NCI-H1105 (cell line): Measurements from ENCODE around the gene STX4.

Experiments used
- DNase-seq: peaks from one replicate; lab custom pipeline; 2025; lab: John Stamatoyannopoulos, UW

The STX4 gene

GRCh38 chr16:31084584-31085302 lies 51.4 kb downstream of the STX4 start:
- no peak for DNase-seq

GRCh38 chr16:31085411-31085810 lies 52.1 kb downstream of the STX4 start:
- DNase-seq = no peak

GRCh38 chr16:31085873-31086628 lies 52.7 kb downstream of the STX4 start:
- no peak for DNase-seq

- DNase-seq = no peak
Measured at GRCh38 chr16:31086629-31086906, 53.2 kb downstream of the STX4 start.

GRCh38 chr16:31087481-31087880 lies 54.1 kb downstream of the STX4 start:
- no peak for DNase-seq

GRCh38 chr16:31087971-31088370 lies 54.6 kb downstream of the STX4 start:
- no peak for DNase-seq

- DNase-seq = no peak
Measured at GRCh38 chr16:31088459-31089183, 55.3 kb downstream of the STX4 start, which contains the start of gene PRSS53. Gene PRSS53, minus strand, starts transcription at chr16:31088943. Its CDS starts 134 bp downstream, at chr16:31088809.

- DNase-seq = no peak
Measured at GRCh38 chr16:31089199-31089598, 55.8 kb downstream of the STX4 start.
